Lung (tissue), 12 donors: ENCODE data around the gene FHDC1. TPM values are rescaled to one million over a fixed set of nuclear protein-coding genes. Genes with fewer than 3 reads are reported as not detected.

Source experiments
- ATAC-seq: fragments of 200-7000 bp; cut with Tn5 transposase; one replicate; pipeline ENCODE4 v1.9.1; 2020; ENCODE audit warnings: moderate number of reproducible peaks; ENCODE audit not compliant: insufficient read depth, low FRiP score
- DNase-seq, 3 donors: peaks; one replicate each; pipeline ENCODE4 v3.0.0-alpha.2; 2013 to 2017
- H3K27ac ChIP-seq, 2 donors: one replicate each; pipeline ENCODE4 v1.5.1; 2013; ENCODE audit warnings: mild to moderate bottlenecking in 2 of 2, moderate library complexity in 2 of 2, control low read depth in 1 of 2, inconsistent platforms in 1 of 2, low read depth in 1 of 2, low read length in 1 of 2
- H3K27me3 ChIP-seq, 3 donors: one replicate each; pipeline ENCODE4 v1.5.1; 2013; ENCODE audit warnings: low read length in 2 of 3; ENCODE audit not compliant: control insufficient read depth in 3 of 3, insufficient read depth in 3 of 3
- H3K36me3 ChIP-seq, 4 donors: one replicate each; pipeline ENCODE4 v1.5.1; 2013; ENCODE audit warnings: low read length in 4 of 4, mild to moderate bottlenecking in 1 of 4, moderate library complexity in 1 of 4; ENCODE audit not compliant: control insufficient read depth in 4 of 4, insufficient read depth in 4 of 4
- H3K4me1 ChIP-seq, 5 donors: one replicate each; pipeline ENCODE4 v1.5.1; 2013; ENCODE audit warnings: low read length in 5 of 5, mild to moderate bottlenecking in 2 of 5, moderate library complexity in 1 of 5; ENCODE audit not compliant: control insufficient read depth in 5 of 5, insufficient read depth in 5 of 5
- H3K4me3 ChIP-seq: one replicate; pipeline ENCODE4 v1.5.1; 2013; ENCODE audit warnings: mild to moderate bottlenecking, control low read depth, moderate library complexity
- H3K9ac ChIP-seq, 2 donors: one replicate each; pipeline ENCODE4 v1.5.1; 2013; ENCODE audit warnings: low read length in 2 of 2, control low read depth in 1 of 2; ENCODE audit not compliant: insufficient read depth in 1 of 2
- H3K9me3 ChIP-seq, 4 donors: one replicate each; pipeline ENCODE4 v1.5.1; 2013; ENCODE audit warnings: low read length in 3 of 4, mild to moderate bottlenecking in 1 of 4, moderate library complexity in 1 of 4; ENCODE audit not compliant: control insufficient read depth in 4 of 4, insufficient read depth in 3 of 4
- CTCF ChIP-seq: IDR thresholded peaks from 2 replicates; pipeline ENCODE4 v1.5.1; 2012; ENCODE audit warnings: mild to moderate bottlenecking; ENCODE audit errors: control extremely low read depth, extremely low read depth
- WGBS, 2 donors: extraction: QIAGEN DNeasy Blood & Tissue Kit; methylation state at CpG; one replicate each; pipeline ENCODE4 v1.1.7; 2013; 5-methylcytosine and 5-hydroxymethylcytosine counted together
- polyA plus RNA-seq, 2 donors: library from polyadenylated mRNA; stranded (reverse); fragments of 200-250 nt; gene quantifications; one replicate each; pipeline ENCODE4 v1.2.1, GENCODE V29; 2013
- total RNA-seq, 2 donors: library from RNA; depleted of rRNA in 1 of 2; stranded (reverse); fragments of >200 nt in 1 of 2; gene quantifications; one replicate each; pipeline ENCODE4 v1.2.1, GENCODE V29; 2014 to 2021
- donor health status: control.
- donor health status: control.
- donor health status: Bipolar disorder and iron deficiency.
- donor health status: healthy.
- donor health status: DM: yes; HTN: yes; CAD: no.

The FHDC1 gene
- total and polyA plus RNA-seq, 4 donors, result 4.3 to 27.2 (median 17.3) TPM

GRCh38 chr4:152975380-152976211 lies 39.5 kb downstream of the FHDC1 start:
- Histone ChIP-seq H3K4me1 (peaks cover 0 to 11% (median 0%) of the 10 kb centered on the region in 5 donors), H3K4me3 (no peak overlapping the region), H3K36me3 (peaks cover 0 to 20% (median 0%) of the 10 kb centered on the region in 4 donors), H3K27ac (no peak overlapping the region), H3K27me3 (no peaks in the 10 kb centered on the region), H3K9me3 (peaks cover 0 to 3% (median 0%) of the 10 kb centered on the region in 4 donors), H3K9ac (no peak overlapping the region)
- WGBS, 2 donors, result 96 to 98% methylated on average over 38 of the region's 38 CpGs
- DNase-seq (no peak), ATAC-seq (no peak)
- TF ChIP-seq CTCF, result no peak

- Histone ChIP-seq H3K4me3 (no peak overlapping the region), H3K27me3 (no peaks in the 10 kb centered on the region), H3K9me3 (peaks cover 0 to 3% (median 0%) of the 10 kb centered on the region in 4 donors), H3K27ac (no peak overlapping the region), H3K36me3 (peaks cover 0 to 20% (median 0%) of the 10 kb centered on the region in 4 donors), H3K9ac (no peak overlapping the region), H3K4me1 (peaks cover 0 to 11% (median 0%) of the 10 kb centered on the region in 5 donors)
- ATAC-seq (no peak), DNase-seq (no peak)
- WGBS, 2 donors, result 94 to 96% methylated on average over 28 of the region's 28 CpGs
- no peak for TF ChIP-seq CTCF
Measured at GRCh38 chr4:152976212-152976761, 40.2 kb downstream of the FHDC1 start.

- no peaks in the 10 kb centered on the region for H3K9me3 ChIP-seq
- H3K9ac ChIP-seq, result no peak overlapping the region
- no peak for DNase-seq
- no peak overlapping the region for H3K27ac ChIP-seq
- peaks cover 0 to 8% (median 0%) of the 10 kb centered on the region in 4 donors for H3K36me3 ChIP-seq
- no peak for TF ChIP-seq CTCF
- ATAC-seq, result no peak
- no peaks in the 10 kb centered on the region for H3K27me3 ChIP-seq
- 86 to 89% methylated on average over 10 of the region's 10 CpGs for WGBS, 2 donors
- no peak overlapping the region for H3K4me3 ChIP-seq
- H3K4me1 ChIP-seq, result no peaks in the 10 kb centered on the region
Measured at GRCh38 chr4:152979731-152980330, 43.7 kb downstream of the FHDC1 start.
